Measurements from ENCODE around the gene FAM114A2. TPM values are rescaled to one million over a fixed set of nuclear protein-coding genes. Genes with fewer than 3 reads are reported as not detected.
"Not testable (repeated sequence)": the region's sequence is repeated elsewhere in the genome, so short reads cannot be mapped to it uniquely, and the experiment has no call there.

The FAM114A2 gene
- polyA plus RNA-seq, 1 donor = 35.2 TPM

GRCh38 chr5:154055201-154055600 is 16.5 kb upstream of the FAM114A2 start:
- DNase-seq = no peak

- no peak for DNase-seq
Measured at GRCh38 chr5:154053468-154053867, 14.8 kb upstream of the FAM114A2 start.

GRCh38 chr5:154049636-154050035 is 10.9 kb upstream of the FAM114A2 start:
- no peak for DNase-seq

GRCh38 chr5:154047324-154047723 is 8.6 kb upstream of the FAM114A2 start:
- DNase-seq = no peak

GRCh38 chr5:154046486-154046885 is 7.8 kb upstream of the FAM114A2 start:
- no peak for DNase-seq

GRCh38 chr5:154044581-154044980 is 5.9 kb upstream of the FAM114A2 start:
- DNase-seq = no peak

GRCh38 chr5:154044099-154044498 is 5.4 kb upstream of the FAM114A2 start:
- DNase-seq = no peak

GRCh38 chr5:154042766-154043165 is 4.1 kb upstream of the FAM114A2 start:
- no peak for DNase-seq

- DNase-seq = no peak
Measured at GRCh38 chr5:154039458-154039829, 734 bp upstream of the FAM114A2 start.

- DNase-seq = no peak
Measured at GRCh38 chr5:154038261-154038706, 426 bp downstream of the FAM114A2 start.

GRCh38 chr5:154034944-154035343 is 3.8 kb downstream of the FAM114A2 start:
- DNase-seq = no peak

- no peak for DNase-seq
Measured at GRCh38 chr5:154031937-154032489, 6.7 kb downstream of the FAM114A2 start.

- no peak for DNase-seq
Measured at GRCh38 chr5:154025951-154026350, 12.8 kb downstream of the FAM114A2 start.

- not testable (repeated sequence) for DNase-seq
Measured at GRCh38 chr5:154018919-154019318, 19.8 kb downstream of the FAM114A2 start.

GRCh38 chr5:154015071-154015693 is 23.5 kb downstream of the FAM114A2 start:
- DNase-seq = no peak

GRCh38 chr5:154010660-154011059 is 28.1 kb downstream of the FAM114A2 start:
- DNase-seq = no peak

GRCh38 chr5:154005648-154006047 is 33.1 kb downstream of the FAM114A2 start:
- DNase-seq = no peak

GRCh38 chr5:154002511-154003020 is 36.1 kb downstream of the FAM114A2 start:
- DNase-seq = no peak

GRCh38 chr5:154002093-154002492 is 36.6 kb downstream of the FAM114A2 start:
- peak; percentile 14 for DNase-seq

GRCh38 chr5:154000703-154001102 is 38.0 kb downstream of the FAM114A2 start:
- no peak for DNase-seq

GRCh38 chr5:153999995-154000394 is 38.7 kb downstream of the FAM114A2 start:
- no peak for DNase-seq

- no peak for DNase-seq
Measured at GRCh38 chr5:153998768-153999167, 39.9 kb downstream of the FAM114A2 start.

- DNase-seq = no peak
Measured at GRCh38 chr5:153998010-153998409, 40.7 kb downstream of the FAM114A2 start.

- DNase-seq = no peak
Measured at GRCh38 chr5:153991168-153991567, 47.5 kb downstream of the FAM114A2 start.

Measured in left kidney (tissue), 2 donors.